Fibroblast of villous mesenchyme (primary cell): ENCODE measurements around the gene MAP2K2. TPM values are rescaled to one million over a fixed set of nuclear protein-coding genes. Genes with fewer than 3 reads are reported as not detected.

Experiments
- DNase-seq: peaks from one replicate; pipeline ENCODE4 v3.0.0-alpha.2; 2010; ENCODE audit warnings: low read depth
- H3K4me3 ChIP-seq: 2 replicates; pipeline ENCODE4 v1.5.1; 2011; ENCODE audit warnings: low read depth, mild to moderate bottlenecking, low read length
- CTCF ChIP-seq: IDR thresholded peaks from 2 replicates; pipeline ENCODE4 v1.5.1; 2012; ENCODE audit warnings: low read depth, mild to moderate bottlenecking, low read length; ENCODE audit not compliant: insufficient read depth
- total RNA-seq: library from RNA; depleted of rRNA; stranded (reverse); fragments of >200 nt; gene quantifications from 2 replicates; pipeline ENCODE4 v1.2.3, GENCODE V29; 2012

Gene MAP2K2
- total RNA-seq, 1 donor, result 137 TPM

- DNase-seq, result no peak
- no peak overlapping the region for H3K4me3 ChIP-seq
- no peak for TF ChIP-seq CTCF
Observed at GRCh38 chr19:4115050-4115817, 8.7 kb downstream of the MAP2K2 start.

- no peak overlapping the region for H3K4me3 ChIP-seq
- no peak for DNase-seq
- TF ChIP-seq CTCF, result no peak
Observed at GRCh38 chr19:4114181-4114580, 9.7 kb downstream of the MAP2K2 start.

DNA sequence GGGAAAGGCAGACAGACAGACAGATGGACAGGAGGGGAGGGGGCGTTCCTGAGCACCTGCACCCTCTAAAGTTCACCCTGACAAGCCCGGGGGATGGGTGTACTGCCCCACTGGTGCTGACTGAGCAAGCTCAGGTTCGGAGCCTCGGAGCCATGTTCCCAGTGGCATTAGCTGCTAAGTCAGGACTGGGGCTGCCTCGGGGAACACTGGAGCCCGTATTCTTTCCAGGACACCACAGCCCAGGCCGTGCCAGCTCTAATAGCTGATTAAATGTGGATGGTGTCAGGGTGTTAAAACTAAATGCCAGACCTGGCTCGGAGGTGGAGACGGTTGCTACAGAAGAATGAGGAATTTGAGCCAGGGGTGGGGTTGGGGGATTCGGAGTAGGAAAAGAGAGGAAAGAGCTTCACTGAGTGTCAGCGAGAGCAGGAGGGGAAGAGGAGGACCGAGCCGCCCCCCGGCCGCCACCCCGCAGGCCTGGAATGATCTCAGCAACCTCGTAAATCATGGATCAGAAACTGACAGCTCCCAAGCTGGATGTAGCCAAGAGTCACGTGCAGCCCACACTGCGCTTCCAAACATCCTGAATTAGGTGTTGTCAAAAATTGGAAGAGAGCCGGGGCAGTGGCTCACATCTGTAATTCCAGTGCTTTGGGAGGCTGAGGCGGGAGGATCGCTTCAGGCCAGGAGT lies 10.4 kb downstream of the MAP2K2 start:
- no peak for DNase-seq
- no peak for TF ChIP-seq CTCF
- H3K4me3 ChIP-seq, result no peak overlapping the region

GRCh38 chr19:4112367-4112766 lies 11.6 kb downstream of the MAP2K2 start:
- TF ChIP-seq CTCF, result no peak
- no peak for DNase-seq
- no peak overlapping the region for H3K4me3 ChIP-seq

DNA sequence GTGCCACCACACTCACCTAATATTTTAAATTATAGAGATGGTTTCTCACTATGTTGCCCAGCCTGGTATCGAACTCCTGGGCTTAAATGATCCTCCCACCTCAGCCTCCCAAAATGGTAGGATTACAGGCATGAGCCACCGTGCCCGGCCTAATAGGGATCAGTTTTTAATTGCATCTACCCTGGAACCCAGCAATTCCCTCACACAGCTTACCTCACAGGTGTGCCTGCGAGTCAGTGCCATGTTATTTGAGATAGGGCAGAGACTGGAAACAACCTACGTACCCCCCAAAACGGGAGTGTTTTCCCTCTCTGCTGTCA lies 14.3 kb downstream of the MAP2K2 start:
- DNase-seq, result no peak
- no peak overlapping the region for H3K4me3 ChIP-seq
- no peak for TF ChIP-seq CTCF

GRCh38 chr19:4108767-4109625 lies 14.9 kb downstream of the MAP2K2 start:
- DNase-seq, result no peak
- H3K4me3 ChIP-seq, result no peak overlapping the region
- TF ChIP-seq CTCF, result no peak
